OCI-LY3 (cell line): Measurements from ENCODE around the gene ZNF766.

Experiments
- CTCF ChIP-seq: fragments of 200-600, 300-600 bp; sonication (generic); IDR thresholded peaks from 2 replicates; pipeline ENCODE4 v1.5.1; 2014; ENCODE audit warnings: antibody characterized with exemption, low read length, low read depth
- EZH2phosphoT487 ChIP-seq: fragments of 200-600 bp; shearing (Covaris generic); IDR thresholded peaks from 2 replicates; pipeline ENCODE4 v1.6.1; 2018; ENCODE audit warnings: antibody characterized with exemption, mixed run types, low read depth

DNA sequence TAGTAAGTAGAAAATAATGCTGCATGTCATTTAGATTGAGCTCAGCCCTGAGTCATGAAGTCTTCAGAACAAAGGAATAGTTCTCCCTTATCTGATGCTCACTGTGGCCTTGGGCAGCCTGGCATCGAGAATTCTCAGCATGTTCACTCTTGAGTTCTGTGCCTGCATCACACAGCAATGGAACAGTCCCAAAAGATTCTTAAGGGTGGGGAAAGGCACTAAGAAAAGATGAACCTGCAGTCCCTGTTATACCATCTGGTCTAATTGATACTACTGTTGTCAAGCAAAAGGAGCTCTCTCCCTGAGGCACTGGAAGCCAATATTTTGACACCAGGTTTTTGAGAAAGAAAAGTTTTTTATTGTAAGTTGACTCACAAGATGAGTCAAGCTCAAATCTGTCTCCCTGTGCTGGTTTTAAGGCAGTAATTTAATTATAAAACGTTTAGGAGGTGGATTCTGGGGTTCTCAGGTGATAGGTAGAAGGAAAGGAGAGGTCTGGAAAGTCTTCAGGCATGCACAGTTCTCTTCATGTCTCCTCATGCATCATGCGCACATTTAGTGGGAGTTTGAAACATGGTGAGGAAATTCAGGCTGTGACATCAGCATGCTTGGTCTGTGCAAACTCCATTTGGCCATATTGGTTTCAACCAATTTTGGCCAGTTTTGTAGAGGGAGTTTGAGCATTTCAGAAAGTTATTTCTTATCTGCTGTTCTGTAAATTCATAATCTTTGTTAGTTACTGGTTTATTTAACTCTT, 38.1 kb upstream of the ZNF766 start:
- TF ChIP-seq CTCF, result no peak
- TF ChIP-seq EZH2phosphoT487, result no peak
